ENCODE results near the gene CLEC19A. TPM values are rescaled to one million over a fixed set of nuclear protein-coding genes. Genes with fewer than 3 reads are reported as not detected.
"Not testable (repeated sequence)": the region's sequence is repeated elsewhere in the genome, so short reads cannot be mapped to it uniquely, and the experiment has no call there.

The CLEC19A gene
- total RNA-seq, 4 donors from 2014 or later, result not detected

DNA sequence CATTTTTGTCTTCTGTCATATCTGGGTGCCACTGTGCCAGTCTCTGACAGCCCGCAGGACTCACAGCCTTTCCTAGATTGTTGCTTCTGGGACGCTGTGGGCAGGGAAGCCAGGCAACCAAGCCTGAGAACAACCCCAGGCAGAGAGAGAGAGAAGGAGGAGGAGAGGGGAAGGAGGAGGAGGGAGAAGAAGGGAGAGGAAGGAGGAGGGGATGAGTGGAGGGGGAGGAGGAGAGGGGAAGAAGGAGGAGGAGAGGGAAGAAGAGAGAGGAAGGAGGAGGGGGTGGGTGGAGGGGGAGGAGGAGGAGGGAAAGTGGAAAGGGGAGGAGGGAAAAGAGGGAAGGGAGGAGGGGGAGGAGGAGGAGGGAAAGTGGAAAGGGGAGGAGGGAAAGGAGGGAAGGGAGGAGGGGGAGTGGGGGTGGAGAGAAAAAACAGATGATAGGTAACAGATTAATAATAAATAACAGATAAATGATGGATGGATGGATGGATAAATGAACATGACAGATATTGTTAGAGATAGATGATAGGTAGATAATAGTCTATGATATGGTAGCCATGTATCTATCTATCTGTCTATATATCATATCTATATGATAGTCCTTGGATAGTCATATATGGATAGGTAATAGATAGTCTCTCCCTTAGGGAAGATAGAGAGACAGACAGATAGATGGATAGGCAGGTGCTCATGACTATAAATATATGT, 29.3 kb downstream of the CLEC19A start:
- TF ChIP-seq, protein P1, sequence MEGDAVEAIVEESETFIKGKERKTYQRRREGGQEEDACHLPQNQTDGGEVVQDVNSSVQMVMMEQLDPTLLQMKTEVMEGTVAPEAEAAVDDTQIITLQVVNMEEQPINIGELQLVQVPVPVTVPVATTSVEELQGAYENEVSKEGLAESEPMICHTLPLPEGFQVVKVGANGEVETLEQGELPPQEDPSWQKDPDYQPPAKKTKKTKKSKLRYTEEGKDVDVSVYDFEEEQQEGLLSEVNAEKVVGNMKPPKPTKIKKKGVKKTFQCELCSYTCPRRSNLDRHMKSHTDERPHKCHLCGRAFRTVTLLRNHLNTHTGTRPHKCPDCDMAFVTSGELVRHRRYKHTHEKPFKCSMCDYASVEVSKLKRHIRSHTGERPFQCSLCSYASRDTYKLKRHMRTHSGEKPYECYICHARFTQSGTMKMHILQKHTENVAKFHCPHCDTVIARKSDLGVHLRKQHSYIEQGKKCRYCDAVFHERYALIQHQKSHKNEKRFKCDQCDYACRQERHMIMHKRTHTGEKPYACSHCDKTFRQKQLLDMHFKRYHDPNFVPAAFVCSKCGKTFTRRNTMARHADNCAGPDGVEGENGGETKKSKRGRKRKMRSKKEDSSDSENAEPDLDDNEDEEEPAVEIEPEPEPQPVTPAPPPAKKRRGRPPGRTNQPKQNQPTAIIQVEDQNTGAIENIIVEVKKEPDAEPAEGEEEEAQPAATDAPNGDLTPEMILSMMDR (IDR thresholded peaks at IDR 0.05), result no peak
- TF ChIP-seq POLR2A (IDR thresholded peaks at IDR 0.05), result no peak
- Histone ChIP-seq H3K27me3 (no peaks in the 10 kb centered on the region), H3K36me3 (no peaks in the 10 kb centered on the region), H3K4me1 (no peaks in the 10 kb centered on the region), H3K4me3 (no peak overlapping the region), H3K9me3 (no peaks in the 10 kb centered on the region), H3K27ac (no peak overlapping the region)
- DNase-seq, result no peak

DNA sequence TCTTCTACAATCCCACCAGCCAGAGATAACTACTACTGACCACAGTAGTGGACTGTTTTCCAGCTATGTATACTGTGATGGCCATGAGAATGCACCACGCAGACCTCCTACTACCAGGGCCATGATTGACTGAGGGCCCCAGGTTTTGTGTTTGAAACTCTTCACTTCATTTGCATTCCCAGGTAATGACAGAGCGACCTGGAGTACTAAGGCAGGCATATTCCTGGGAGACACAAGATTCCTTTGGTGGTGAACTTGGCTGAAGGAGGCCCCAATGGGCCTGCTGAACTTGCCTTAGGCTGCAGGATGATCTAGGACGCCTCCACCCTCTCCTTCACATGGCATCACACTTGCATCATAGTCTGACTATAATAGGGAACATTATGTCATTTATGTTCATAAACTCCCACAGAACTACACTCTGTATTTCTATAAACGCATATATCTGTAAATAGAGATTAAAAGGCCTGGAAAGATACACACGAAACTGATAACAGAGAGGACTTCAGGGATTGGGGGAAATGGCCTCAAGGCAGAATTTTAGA, 30.4 kb downstream of the CLEC19A start:
- Histone ChIP-seq H3K27me3 (no peaks in the 10 kb centered on the region), H3K4me3 (no peak overlapping the region), H3K27ac (no peak overlapping the region), H3K9me3 (no peaks in the 10 kb centered on the region), H3K36me3 (no peaks in the 10 kb centered on the region), H3K4me1 (no peaks in the 10 kb centered on the region)
- TF ChIP-seq, protein P1 (IDR thresholded peaks at IDR 0.05), result no peak
- no peak for TF ChIP-seq POLR2A (IDR thresholded peaks at IDR 0.05)
- DNase-seq, result no peak

DNA sequence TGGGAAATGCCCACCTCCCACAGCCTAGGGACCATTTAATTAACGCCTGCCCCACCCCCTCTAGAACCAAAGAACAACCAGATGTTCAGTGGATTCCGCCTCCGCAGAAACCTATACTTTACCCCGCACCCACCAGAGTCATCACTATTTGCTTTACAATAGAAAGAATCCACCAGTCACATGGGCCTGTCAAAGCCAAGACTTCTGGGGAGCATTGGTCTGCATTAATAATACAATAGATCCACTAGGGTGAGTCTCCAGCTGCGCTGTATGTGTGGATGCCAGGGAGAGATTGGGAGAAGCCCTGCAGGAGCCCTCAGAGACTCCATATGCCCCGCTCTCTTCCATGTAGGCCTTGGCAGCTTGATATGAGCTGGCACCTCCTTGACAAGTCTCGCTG, 31.3 kb downstream of the CLEC19A start:
- Histone ChIP-seq H3K4me3 (no peak overlapping the region), H3K9me3 (no peaks in the 10 kb centered on the region), H3K27ac (no peak overlapping the region), H3K36me3 (no peaks in the 10 kb centered on the region), H3K27me3 (no peaks in the 10 kb centered on the region), H3K4me1 (no peaks in the 10 kb centered on the region)
- no peak for DNase-seq
- TF ChIP-seq, protein P1 (IDR thresholded peaks at IDR 0.05), result no peak
- no peak for TF ChIP-seq POLR2A (IDR thresholded peaks at IDR 0.05)

DNA sequence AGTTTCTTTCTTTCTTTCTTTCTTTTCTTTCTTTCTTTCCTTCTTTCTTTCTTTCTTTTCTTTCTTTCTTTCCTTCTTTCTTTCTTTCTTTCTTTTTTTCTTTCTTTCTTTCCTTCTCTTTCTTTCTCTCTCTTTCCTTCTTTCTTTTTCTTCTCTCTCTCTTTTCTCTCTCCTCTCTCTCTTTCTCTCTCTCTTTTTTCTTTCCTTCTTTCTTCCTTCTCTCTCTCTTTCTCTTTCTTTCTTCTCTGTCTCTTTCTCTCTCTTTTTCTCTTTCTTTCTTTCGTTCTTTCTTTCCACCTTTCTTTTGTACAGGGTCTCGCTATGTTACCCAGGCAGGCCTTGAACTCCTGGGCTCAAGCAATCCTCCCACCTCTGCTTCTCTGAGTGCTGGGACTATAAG, 35.7 kb downstream of the CLEC19A start:
- H3K9me3 ChIP-seq, H3K4me1 ChIP-seq, H3K36me3 ChIP-seq, DNase-seq, H3K27me3 ChIP-seq, H3K27ac ChIP-seq, H3K4me3 ChIP-seq: not testable (repeated sequence)

DNA sequence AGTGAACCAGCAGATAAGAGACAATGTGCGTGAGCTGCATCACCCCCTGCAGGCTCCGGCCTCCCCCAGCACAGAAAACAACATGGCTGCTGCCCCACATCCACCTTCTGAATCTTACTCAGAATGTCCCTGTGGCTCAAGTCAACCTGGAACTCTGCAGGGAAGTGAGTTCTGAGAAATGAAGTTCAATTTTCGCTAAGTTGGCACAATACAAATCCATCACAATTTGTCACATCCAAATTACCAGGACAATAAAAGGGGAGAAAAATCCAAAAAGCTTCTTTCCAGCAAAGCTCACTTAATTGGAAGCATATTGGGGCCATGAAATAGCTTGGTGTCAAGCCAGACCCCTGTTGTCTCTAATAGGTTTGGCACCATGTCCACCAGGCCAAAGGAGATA, 38.1 kb downstream of the CLEC19A start:
- Histone ChIP-seq H3K9me3 (no peaks in the 10 kb centered on the region), H3K36me3 (no peaks in the 10 kb centered on the region), H3K4me3 (no peak overlapping the region), H3K4me1 (no peaks in the 10 kb centered on the region), H3K27ac (no peak overlapping the region), H3K27me3 (no peaks in the 10 kb centered on the region)
- DNase-seq, result no peak
- TF ChIP-seq POLR2A (IDR thresholded peaks at IDR 0.05), result no peak
- TF ChIP-seq, protein P1 (IDR thresholded peaks at IDR 0.05), result no peak

DNA sequence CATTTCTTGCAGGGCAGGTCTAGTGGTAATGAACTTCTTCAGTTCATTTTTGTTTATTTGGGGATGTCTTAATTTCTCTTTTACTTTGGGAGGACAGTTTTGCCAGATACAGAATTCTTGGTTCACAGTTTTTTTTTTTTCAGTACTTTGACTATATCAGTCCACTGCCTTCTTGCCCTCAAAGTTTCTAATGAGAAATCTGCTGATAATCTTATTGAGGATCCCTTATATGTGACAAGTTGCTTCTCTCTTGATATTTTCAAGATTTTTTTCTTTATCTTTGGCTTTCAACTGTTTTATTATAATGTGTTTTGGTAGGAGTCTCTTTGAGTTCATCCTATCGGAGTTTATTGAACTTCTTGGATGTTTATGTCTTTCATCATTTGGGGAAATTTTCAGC, 42.8 kb downstream of the CLEC19A start:
- DNase-seq, result no peak
- Histone ChIP-seq H3K9me3 (peaks cover 0 to 3% (median 0%) of the 10 kb centered on the region in 4 donors), H3K27ac (no peak overlapping the region), H3K4me3 (no peak overlapping the region), H3K27me3 (no peaks in the 10 kb centered on the region), H3K36me3 (no peaks in the 10 kb centered on the region), H3K4me1 (no peaks in the 10 kb centered on the region)
- no peak for TF ChIP-seq POLR2A (IDR thresholded peaks at IDR 0.05)
- TF ChIP-seq, protein P1 (IDR thresholded peaks at IDR 0.05), result no peak
